ENCODE data around the gene AHR. TPM values are rescaled to one million over a fixed set of nuclear protein-coding genes. Genes with fewer than 3 reads are reported as not detected.

The AHR gene
- total and polyA plus RNA-seq, 2 donors (not counting 3 experiments of a cell fraction or from before 2014, with no cell fraction given), result 4.8 to 31.8 TPM

DNA sequence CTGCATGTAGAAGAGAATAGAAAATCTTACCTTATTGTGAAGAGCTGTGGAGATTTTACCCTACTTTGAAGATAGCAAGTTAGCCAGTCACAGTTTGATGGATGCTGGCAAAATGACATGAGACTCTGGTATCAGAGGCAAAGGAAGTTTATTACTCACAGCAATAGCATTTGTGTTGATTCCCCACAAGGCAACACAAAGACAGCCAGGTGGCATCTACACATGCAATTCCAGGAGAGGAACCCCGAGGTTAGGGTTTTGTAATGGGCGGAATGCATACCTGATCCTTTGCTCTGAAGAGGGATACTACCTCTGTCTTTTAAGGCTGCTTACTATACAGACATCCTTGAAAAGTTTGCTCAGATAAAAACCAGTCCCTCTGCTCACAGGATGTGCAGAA lies 59.5 kb downstream of the AHR start:
- dilution Hi-C loops (cut with MboI; ENCODE audit: extremely low pct_ligation_motif_present, low sequenced_read_pairs), result no loop called here
- no peak overlapping the region for H3K27ac ChIP-seq (ENCODE audit: insufficient read depth, low read depth, low read length)
- no peak overlapping the region for H3K4me2 ChIP-seq (ENCODE audit: insufficient read depth, low read length)
- no peaks in the 10 kb centered on the region for H3K79me2 ChIP-seq (ENCODE audit: control insufficient read depth, insufficient read depth, low read length)
- no TSS peak for BruUV-seq (replicated peaks)
- no peak for FAIRE-seq
- H3K9me3 ChIP-seq (replicated peaks; ENCODE audit: control insufficient read depth, insufficient read depth, low read length), result no peaks in the 10 kb centered on the region
- H3K4me1 ChIP-seq (ENCODE audit: control insufficient read depth, extremely low read depth, insufficient read depth, low read length), result no peaks in the 10 kb centered on the region
- no peak overlapping the region for H2AFZ ChIP-seq (ENCODE audit: low read depth, low read length)
- H4K20me1 ChIP-seq (replicated peaks; ENCODE audit: control insufficient read depth, extremely low read depth, insufficient read depth, low read length), result no peaks in the 10 kb centered on the region
- H3K9ac ChIP-seq (replicated peaks; ENCODE audit: extremely low read depth, insufficient read depth, low read length), result no peak overlapping the region
- H3K27me3 ChIP-seq (ENCODE audit: control insufficient read depth in 2 of 2, insufficient read depth in 2 of 2, low read length in 2 of 2), result no peaks in the 10 kb centered on the region
- intact Hi-C loops (cut with micrococcal nuclease), result no loop called here
- POLR2A ChIA-PET, result no interaction called here
- CTCF ChIA-PET, result no interaction called here
- H3K9me1 ChIP-seq (replicated peaks; ENCODE audit: control insufficient read depth, extremely low read depth, insufficient read depth, low read length), result no peaks in the 10 kb centered on the region
- TF ChIP-seq EZH2 (IDR thresholded peaks at IDR 0.05; ENCODE audit: borderline replicate concordance, low read depth, low read length, severe bottlenecking), result no peak
- no peak for TF ChIP-seq MYC (IDR thresholded peaks at IDR 0.05; ENCODE audit: low read depth, low read length)
- TF ChIP-seq POLR2AphosphoS5 (IDR thresholded peaks at IDR 0.05; ENCODE audit: insufficient read depth, low read depth, low read length), result no peak
- no peak for TF ChIP-seq FOS (IDR thresholded peaks at IDR 0.05; ENCODE audit: borderline replicate concordance, insufficient read depth, low read length)
- TF ChIP-seq JUN (IDR thresholded peaks at IDR 0.05; ENCODE audit: borderline replicate concordance, insufficient read depth, insufficient read length, low read depth), result no peak
- no peak for TF ChIP-seq CTCF (IDR thresholded peaks at IDR 0.05; ENCODE audit: extremely low read depth in 1 of 2, insufficient read depth in 1 of 2, low read depth in 1 of 2, low read length in 2 of 2)
- no peak for TF ChIP-seq MAX (IDR thresholded peaks at IDR 0.05; ENCODE audit: insufficient read depth, insufficient read length)
- no peak for TF ChIP-seq POLR2A (IDR thresholded peaks at IDR 0.05; ENCODE audit: low read depth, low read length)
- H3K4me3 ChIP-seq (replicated peaks in 1 of 3; ENCODE audit: insufficient read depth in 1 of 3, low read depth in 1 of 3, low read length in 3 of 3), result no peak overlapping the region
- no peak for DNase-seq (ENCODE audit: low read depth, low spot score)
- H3K36me3 ChIP-seq (ENCODE audit: control insufficient read depth in 2 of 2, extremely low read depth in 1 of 2, insufficient read depth in 2 of 2, low read length in 2 of 2), result peaks cover 0 to 2% of the 10 kb centered on the region in 2 experiments

Data from endothelial cell of umbilical vein (primary cell).